SU-DHL-6 (cell line): Measurements from ENCODE around the gene LRRC56.

Experiments
- CTCF ChIP-seq: fragments of 200-600 bp; sonication (generic); IDR thresholded peaks from one replicate; pipeline ENCODE4 v1.5.1; 2017; ENCODE audit warnings: antibody characterized with exemption, mild to moderate bottlenecking, low read length, moderate library complexity; ENCODE audit not compliant: insufficient read depth, poor library complexity, severe bottlenecking
- EZH2phosphoT487 ChIP-seq: fragments of 200-600 bp; sonication (generic), shearing (Covaris generic); conservative IDR thresholded peaks from 2 replicates; pipeline ENCODE4 v1.6.1; 2018; ENCODE audit warnings: mild to moderate bottlenecking, antibody characterized with exemption, low read length, moderate library complexity, mixed read lengths

DNA sequence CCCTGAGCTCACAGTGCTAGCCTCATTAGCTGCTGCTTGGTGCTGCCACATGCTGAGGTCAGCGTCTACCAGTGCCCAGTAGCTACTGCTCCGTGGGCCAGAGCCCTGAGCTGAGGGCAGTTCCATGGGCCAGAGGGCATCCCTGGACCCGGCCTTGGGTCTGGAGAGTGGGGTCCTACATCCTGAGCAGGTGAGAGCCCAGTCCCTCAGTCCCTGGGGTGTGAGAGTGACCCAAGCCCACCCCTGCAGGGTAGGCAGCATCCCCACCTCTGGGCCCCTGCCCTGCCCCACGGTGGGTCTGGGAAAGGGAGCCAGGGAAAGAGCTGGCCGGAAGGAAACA is 13.4 kb downstream of the LRRC56 start:
- TF ChIP-seq CTCF (no peak), EZH2phosphoT487 (no peak)
